Prostate gland (tissue), 2 donors: ENCODE results near the gene PER2. TPM values are rescaled to one million over a fixed set of nuclear protein-coding genes. Genes with fewer than 3 reads are reported as not detected.
"Not testable (repeated sequence)": the region's sequence is repeated elsewhere in the genome, so short reads cannot be mapped to it uniquely, and the experiment has no call there.

Source experiments
- DNase-seq: peaks from one replicate; pipeline ENCODE4 v3.0.0-alpha.2; 2019; ENCODE audit warnings: low spot score
- H3K27ac ChIP-seq, 2 donors: fragments of 200-600 bp; sonication (generic); 2 replicates each; pipeline ENCODE4 v1.5.1; 2017 to 2019
- H3K27me3 ChIP-seq: fragments of 200-600 bp; sonication (generic); replicated peaks from 2 replicates; pipeline ENCODE4 v1.5.1; 2019; ENCODE audit not compliant: insufficient read depth
- H3K36me3 ChIP-seq, 2 donors: fragments of 200-600 bp; sonication (generic); 1 replicate in 1 of 2; 2 replicates in 1 of 2; pipeline versions ENCODE4 v1.5.1 to v1.8.1; 2017 to 2019
- H3K4me1 ChIP-seq: fragments of 200-600 bp; sonication (generic); replicated peaks from 2 replicates; pipeline ENCODE4 v1.5.1; 2019
- H3K4me3 ChIP-seq, 2 donors: fragments of 200-600 bp; sonication (generic); 2 replicates each; pipeline ENCODE4 v1.5.1; 2017 to 2019
- H3K9me3 ChIP-seq: fragments of 200-600 bp; sonication (generic); 2 replicates; pipeline ENCODE4 v1.5.1; 2017
- CTCF ChIP-seq, 4 experiments: fragments of 200-600 bp in 2 of 4; fragments of 450-650 bp in 2 of 4; sonication (generic) in 2 of 4; IDR thresholded peaks; 1 replicate in 3 of 4; 2 replicates in 1 of 4; pipeline ENCODE4 v1.5.1; 2016 to 2019; ENCODE audit warnings: antibody characterized with exemption in 4 of 4, mild to moderate bottlenecking in 2 of 4, moderate library complexity in 2 of 4
- POLR2A ChIP-seq: fragments of 450-650 bp; IDR thresholded peaks from one replicate; pipeline ENCODE4 v1.6.1; 2016; ENCODE audit warnings: antibody characterized with exemption, mild to moderate bottlenecking
- POLR2AphosphoS5 ChIP-seq: sonication (generic); formaldehyde crosslinking; IDR thresholded peaks from one replicate; pipeline ENCODE4 v1.6.1; 2017; ENCODE audit warnings: antibody characterized with exemption
- WGBS: methylation state at CpG from one replicate; pipeline ENCODE4 v1.1.5; 2018; 5-methylcytosine and 5-hydroxymethylcytosine counted together
- intact Hi-C: fragments of 100-400 bp; cut with DNase I; formaldehyde crosslinking; loops from one replicate; pipeline ENCODE4 v1.14.2; 2022
- total RNA-seq, 2 donors: library from RNA; depleted of rRNA; stranded (reverse); fragments of >200 nt; gene quantifications; one replicate each; pipeline ENCODE4 v1.1.0, GENCODE V29; 2016

Gene PER2
- total RNA-seq, 2 donors from 2014 or later: 24.0 to 53.1 TPM

- TF ChIP-seq CTCF (IDR thresholded peaks at IDR 0.05) (no peak), POLR2AphosphoS5 (no peak), POLR2A (no peak)
- peaks cover 0 to 22% of the 10 kb centered on the region in 2 donors for H3K36me3 ChIP-seq
- H3K27ac ChIP-seq: no peak overlapping the region
- 98% methylated on average over 4 of the region's 4 CpGs for WGBS
- no peaks in the 10 kb centered on the region for H3K9me3 ChIP-seq
- H3K27me3 ChIP-seq: no peaks in the 10 kb centered on the region
- no peaks in the 10 kb centered on the region for H3K4me1 ChIP-seq
- intact Hi-C loops: no loop called here
- H3K4me3 ChIP-seq: no peak overlapping the region
- no peak for DNase-seq
Observed at GRCh38 chr2:238272156-238272555, 16.3 kb downstream of the PER2 start.

GRCh38 chr2:238271686-238272085, 16.7 kb downstream of the PER2 start:
- H3K27ac ChIP-seq, intact Hi-C loops, H3K4me3 ChIP-seq, H3K4me1 ChIP-seq, H3K27me3 ChIP-seq, H3K9me3 ChIP-seq, DNase-seq: not testable (repeated sequence)
- 69% methylated on average over 8 of the region's 8 CpGs for WGBS
- peaks cover 0 to 22% of the 10 kb centered on the region in 2 donors for H3K36me3 ChIP-seq

GRCh38 chr2:238271061-238271554, 17.3 kb downstream of the PER2 start:
- Histone ChIP-seq H3K4me3 (no peak overlapping the region), H3K27me3 (no peaks in the 10 kb centered on the region), H3K9me3 (no peaks in the 10 kb centered on the region), H3K36me3 (peaks cover 0 to 22% of the 10 kb centered on the region in 2 donors), H3K4me1 (no peaks in the 10 kb centered on the region), H3K27ac (no peak overlapping the region)
- DNase-seq: no peak
- TF ChIP-seq POLR2A (no peak), POLR2AphosphoS5 (no peak), CTCF (IDR thresholded peaks at IDR 0.05) (no peak)
- intact Hi-C loops: no loop called here
- 69% methylated on average over 13 of the region's 13 CpGs for WGBS

GRCh38 chr2:238270606-238271005, 17.8 kb downstream of the PER2 start:
- Histone ChIP-seq H3K4me1 (no peaks in the 10 kb centered on the region), H3K9me3 (no peaks in the 10 kb centered on the region), H3K4me3 (no peak overlapping the region), H3K27me3 (no peaks in the 10 kb centered on the region), H3K27ac (no peak overlapping the region), H3K36me3 (peaks cover 0 to 20% of the 10 kb centered on the region in 2 donors)
- DNase-seq: no peak
- TF ChIP-seq CTCF (IDR thresholded peaks at IDR 0.05) (no peak), POLR2A (no peak), POLR2AphosphoS5 (no peak)
- WGBS: 87% methylated on average over 9 of the region's 9 CpGs
- intact Hi-C loops: no loop called here

DNA sequence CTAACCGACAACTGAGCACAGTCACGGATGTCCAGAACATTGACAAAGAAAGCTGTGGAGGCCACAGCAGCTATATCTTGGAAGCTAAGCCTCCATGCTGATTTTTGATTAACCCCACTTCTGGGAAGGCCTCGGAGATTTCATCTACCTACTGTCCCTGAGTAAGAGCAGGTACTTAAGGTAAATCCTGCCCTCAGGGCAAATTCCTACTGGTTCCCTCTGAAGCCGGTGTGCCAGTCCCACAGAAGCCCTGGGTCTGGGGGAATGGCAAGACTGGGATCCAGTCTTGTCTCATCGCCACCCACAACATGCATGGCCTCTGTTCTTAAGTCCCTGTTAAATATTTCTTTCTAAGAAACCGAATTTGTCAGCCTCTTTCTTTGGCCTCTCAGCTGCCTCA, 18.7 kb downstream of the PER2 start:
- peaks cover 3% of the 10 kb centered on the region for H3K4me1 ChIP-seq
- DNase-seq: no peak
- H3K27ac ChIP-seq: no peak overlapping the region
- WGBS: 82% methylated on average over 6 of the region's 6 CpGs
- no peak for TF ChIP-seq POLR2AphosphoS5
- no peak for TF ChIP-seq CTCF (IDR thresholded peaks at IDR 0.05)
- H3K36me3 ChIP-seq: peaks cover 0 to 14% of the 10 kb centered on the region in 2 donors
- H3K4me3 ChIP-seq: no peak overlapping the region
- no peaks in the 10 kb centered on the region for H3K27me3 ChIP-seq
- intact Hi-C loops: no loop called here
- no peaks in the 10 kb centered on the region for H3K9me3 ChIP-seq
